Activated CD8-positive, alpha-beta T cell treated with anti-CD3 and anti-CD28 coated beads for 36 hours (primary cell): ENCODE results near the gene SNRNP48. TPM values are rescaled to one million over a fixed set of nuclear protein-coding genes. Genes with fewer than 3 reads are reported as not detected.

ENCODE experiments used
- ATAC-seq: fragments of 200-7000 bp; cut with Tn5 transposase; one replicate; pipeline ENCODE4 v1.10.0; 2021; ENCODE audit warnings: mild to moderate bottlenecking, moderate library complexity
- CTCF ChIA-PET: fragments of 350-600 bp; sonication (Branson Sonifier 250); formaldehyde crosslinking; loops from one replicate; lab custom pipeline; 2021; ENCODE audit warnings: antibody characterized with exemption; lab: Charles Lee
- POLR2A ChIA-PET: fragments of 350-600 bp; sonication (Branson Sonifier 250); formaldehyde crosslinking; loops from one replicate; lab custom pipeline; 2021; ENCODE audit warnings: antibody characterized with exemption; lab: Charles Lee
- DNase-seq: peaks from one replicate; pipeline ENCODE4 v3.0.0-alpha.2; 2020
- H3K27ac Mint-ChIP-seq: one replicate; pipeline ENCODE4 v1.8.0; 2021; ENCODE audit warnings: mild to moderate bottlenecking, mixed read lengths
- H3K27me3 Mint-ChIP-seq: one replicate; pipeline ENCODE4 v1.8.0; 2021; ENCODE audit warnings: mixed read lengths
- H3K36me3 Mint-ChIP-seq: one replicate; pipeline ENCODE4 v1.8.0; 2021; ENCODE audit warnings: low read depth, mixed read lengths
- H3K4me1 Mint-ChIP-seq: one replicate; pipeline ENCODE4 v1.8.0; 2021; ENCODE audit warnings: low read depth, mixed read lengths
- H3K4me3 Mint-ChIP-seq: one replicate; pipeline ENCODE4 v1.8.0; 2021; ENCODE audit warnings: mild to moderate bottlenecking, moderate library complexity, mixed read lengths
- H3K9me3 Mint-ChIP-seq: one replicate; pipeline ENCODE4 v1.8.0; 2021; ENCODE audit warnings: mixed read lengths
- intact Hi-C: fragments of 100-400 bp; cut with micrococcal nuclease; formaldehyde crosslinking; loops from one replicate; pipeline ENCODE4 v1.10.0; 2022
- total RNA-seq, 2 experiments: library from RNA; stranded (reverse); gene quantifications; one replicate each; pipeline ENCODE4 v1.2.3, GENCODE V29; 2021
- TF ChIP-seq, protein P1 (sequence below): fragments of 200-600 bp; IDR thresholded peaks from one replicate; pipeline ENCODE4 v1.8.0; 2022; ENCODE audit warnings: antibody characterized with exemption, mild to moderate bottlenecking

The SNRNP48 gene
- total RNA-seq, 2 experiments from 2014 or later, result 19.8 to 22.4 TPM

DNA sequence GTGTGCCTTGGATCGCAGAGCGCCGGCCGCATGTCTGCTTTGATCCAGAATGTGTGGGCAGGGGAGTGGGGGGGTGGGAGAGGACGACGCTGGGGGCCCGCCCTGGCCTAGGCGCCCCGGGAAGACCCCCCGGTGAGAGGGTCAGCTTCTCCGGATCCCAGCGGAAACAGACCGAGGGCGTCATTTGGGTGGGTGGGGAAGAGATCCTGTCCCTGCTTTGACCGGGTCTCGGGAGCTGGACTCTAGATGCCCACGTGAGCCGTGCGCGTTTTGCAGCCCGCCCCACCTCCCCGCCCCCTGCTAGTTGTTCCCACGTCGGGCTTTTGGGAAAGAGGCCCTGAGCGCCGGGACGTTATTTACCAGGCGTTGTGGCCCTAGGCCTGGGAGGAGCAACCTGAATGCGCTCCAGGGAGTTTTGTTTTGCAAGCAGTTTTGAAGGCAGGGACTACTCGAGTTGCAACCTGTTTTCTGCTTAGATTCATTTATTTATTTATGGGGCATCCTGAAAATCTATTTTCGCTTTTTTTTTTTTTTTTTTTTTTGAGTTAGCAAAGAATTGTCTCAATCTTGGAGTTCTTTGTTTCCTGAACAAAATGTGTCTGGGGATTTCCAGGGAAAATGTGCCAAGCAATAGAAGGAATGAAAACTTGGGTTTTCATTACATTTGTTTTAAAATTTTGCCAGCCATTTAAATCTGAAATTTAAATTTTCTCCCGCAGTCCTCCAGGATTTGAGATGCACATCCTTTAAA lies 46.9 kb upstream of the SNRNP48 start:
- Mint-ChIP-seq H3K27me3 (peaks cover 59% of the 10 kb centered on the region), H3K4me3 (no peak overlapping the region), H3K36me3 (no peaks in the 10 kb centered on the region), H3K27ac (no peak overlapping the region), H3K4me1 (peaks cover 8% of the 10 kb centered on the region), H3K9me3 (no peaks in the 10 kb centered on the region)
- ChIA-PET CTCF (no interaction called here), POLR2A (no interaction called here)
- TF ChIP-seq, protein P1, sequence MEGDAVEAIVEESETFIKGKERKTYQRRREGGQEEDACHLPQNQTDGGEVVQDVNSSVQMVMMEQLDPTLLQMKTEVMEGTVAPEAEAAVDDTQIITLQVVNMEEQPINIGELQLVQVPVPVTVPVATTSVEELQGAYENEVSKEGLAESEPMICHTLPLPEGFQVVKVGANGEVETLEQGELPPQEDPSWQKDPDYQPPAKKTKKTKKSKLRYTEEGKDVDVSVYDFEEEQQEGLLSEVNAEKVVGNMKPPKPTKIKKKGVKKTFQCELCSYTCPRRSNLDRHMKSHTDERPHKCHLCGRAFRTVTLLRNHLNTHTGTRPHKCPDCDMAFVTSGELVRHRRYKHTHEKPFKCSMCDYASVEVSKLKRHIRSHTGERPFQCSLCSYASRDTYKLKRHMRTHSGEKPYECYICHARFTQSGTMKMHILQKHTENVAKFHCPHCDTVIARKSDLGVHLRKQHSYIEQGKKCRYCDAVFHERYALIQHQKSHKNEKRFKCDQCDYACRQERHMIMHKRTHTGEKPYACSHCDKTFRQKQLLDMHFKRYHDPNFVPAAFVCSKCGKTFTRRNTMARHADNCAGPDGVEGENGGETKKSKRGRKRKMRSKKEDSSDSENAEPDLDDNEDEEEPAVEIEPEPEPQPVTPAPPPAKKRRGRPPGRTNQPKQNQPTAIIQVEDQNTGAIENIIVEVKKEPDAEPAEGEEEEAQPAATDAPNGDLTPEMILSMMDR, result no peak
- intact Hi-C loops, result no loop called here
- ATAC-seq (no peak), DNase-seq (no peak)

DNA sequence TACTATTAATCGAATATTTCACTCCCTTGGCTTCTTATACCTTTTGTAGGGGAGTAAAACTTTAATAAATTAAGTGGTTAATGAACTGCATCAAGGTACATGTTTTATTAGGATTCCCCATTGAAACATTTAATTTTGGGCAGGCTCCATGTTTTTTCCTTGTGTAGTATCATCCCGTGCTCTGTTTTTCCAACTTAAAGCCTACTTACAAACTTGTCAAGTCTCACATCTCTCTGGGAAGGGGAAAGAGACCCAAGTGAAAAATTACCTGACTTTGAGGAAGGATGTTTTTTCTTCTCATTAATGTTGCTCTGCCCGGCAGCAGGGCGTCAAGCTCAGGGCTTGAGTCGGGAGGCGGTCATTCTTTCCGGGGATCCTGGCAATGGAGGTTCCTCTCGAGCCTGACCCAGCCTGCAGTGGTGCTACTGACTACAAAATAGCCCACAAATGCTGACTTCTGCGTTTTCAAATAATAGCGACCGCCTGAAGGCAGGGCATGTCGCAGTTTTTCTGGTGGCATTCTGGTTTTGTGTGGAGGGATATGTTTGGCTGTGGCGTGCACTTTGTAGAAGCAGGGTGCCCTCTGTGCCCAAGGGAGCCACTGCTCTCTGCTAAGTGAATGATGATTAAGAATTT lies 46.1 kb upstream of the SNRNP48 start:
- intact Hi-C loops, result no loop called here
- Mint-ChIP-seq H3K27me3 (peaks cover 58% of the 10 kb centered on the region), H3K27ac (no peak overlapping the region), H3K4me1 (peaks cover 8% of the 10 kb centered on the region), H3K36me3 (no peaks in the 10 kb centered on the region), H3K4me3 (no peak overlapping the region), H3K9me3 (no peaks in the 10 kb centered on the region)
- POLR2A ChIA-PET, result no interaction called here
- ATAC-seq, result no peak
- TF ChIP-seq, protein P1, result no peak
- CTCF ChIA-PET, result no interaction called here
- no peak for DNase-seq

DNA sequence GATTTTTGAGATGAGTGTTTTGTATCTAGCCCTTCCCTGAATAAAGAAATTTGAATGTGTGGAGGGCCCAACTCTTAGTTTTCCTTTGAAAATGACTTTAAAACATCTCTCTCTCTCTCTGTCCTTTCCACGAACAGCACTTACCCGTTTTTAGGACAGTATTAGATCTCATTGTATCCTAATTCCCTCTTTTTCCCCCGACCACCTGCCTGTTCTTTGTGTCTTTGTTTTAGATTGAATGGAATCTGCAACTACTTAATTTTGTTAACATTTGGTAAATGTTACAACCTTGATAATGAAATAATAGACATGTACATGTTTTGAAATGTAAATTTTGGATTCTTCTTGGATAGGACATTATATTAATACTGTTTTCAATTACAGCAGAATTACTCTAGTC lies 45.4 kb upstream of the SNRNP48 start:
- no peak overlapping the region for H3K4me3 Mint-ChIP-seq
- ChIA-PET POLR2A (no interaction called here), CTCF (no interaction called here)
- TF ChIP-seq, protein P1, result no peak
- DNase-seq (no peak), ATAC-seq (no peak)
- H3K27ac Mint-ChIP-seq, result no peak overlapping the region
- H3K4me1 Mint-ChIP-seq, result peaks cover 8% of the 10 kb centered on the region
- H3K9me3 Mint-ChIP-seq, result no peaks in the 10 kb centered on the region
- no peaks in the 10 kb centered on the region for H3K36me3 Mint-ChIP-seq
- H3K27me3 Mint-ChIP-seq, result peaks cover 59% of the 10 kb centered on the region
- intact Hi-C loops, result no loop called here

DNA sequence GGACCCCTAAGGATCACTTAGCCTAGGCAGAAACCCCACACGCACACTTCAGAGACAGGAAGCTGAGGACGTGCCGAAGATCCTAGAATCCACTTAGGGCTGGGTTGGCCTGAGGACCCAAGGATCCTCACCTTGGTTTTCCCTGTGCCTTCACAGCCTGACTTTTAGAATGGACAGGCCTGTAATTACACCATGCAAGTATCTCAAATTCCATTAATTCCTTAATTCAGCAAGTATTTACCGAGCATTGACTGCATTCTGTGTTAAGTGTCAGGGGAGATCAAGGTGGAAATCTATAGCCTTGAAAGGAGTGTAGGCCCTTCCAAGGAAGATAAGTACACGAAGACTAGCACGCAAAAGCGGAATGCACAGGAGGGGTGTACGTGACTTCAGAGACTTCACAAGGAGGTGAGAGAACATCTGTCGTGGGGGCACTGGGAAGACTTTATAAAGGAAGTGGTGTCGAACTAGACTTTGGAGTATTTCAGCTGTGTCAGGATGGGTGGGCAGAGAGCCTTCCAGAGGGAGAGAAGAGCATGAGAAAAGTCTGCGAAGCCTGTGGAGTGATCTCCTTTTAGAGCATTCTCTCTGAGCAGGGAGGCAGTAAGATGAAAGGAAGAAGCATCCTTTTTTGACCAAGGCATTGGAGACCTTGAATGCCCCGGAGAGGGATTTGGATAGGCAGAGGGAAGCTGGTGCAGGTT lies 44.5 kb upstream of the SNRNP48 start:
- ATAC-seq (no peak), DNase-seq (no peak)
- intact Hi-C loops, result no loop called here
- no peaks in the 10 kb centered on the region for H3K36me3 Mint-ChIP-seq
- H3K9me3 Mint-ChIP-seq, result no peaks in the 10 kb centered on the region
- POLR2A ChIA-PET, result interaction anchor here (0.6 kb wide), 1 partner anchor 136 kb away, joined by 3 read pairs; no protein-coding TSS in a partner anchor
- CTCF ChIA-PET, result interaction anchor here (1.1 kb wide), 1 partner anchor 9 kb away, joined by 3 read pairs; no protein-coding TSS in a partner anchor
- no peak overlapping the region for H3K4me3 Mint-ChIP-seq
- H3K27me3 Mint-ChIP-seq, result peaks cover 51% of the 10 kb centered on the region
- TF ChIP-seq, protein P1, result no peak
- H3K4me1 Mint-ChIP-seq, result peaks cover 6% of the 10 kb centered on the region
- no peak overlapping the region for H3K27ac Mint-ChIP-seq
